Bronchial epithelial cell (primary cell): Measurements from ENCODE around the gene TMEM45A. TPM values are rescaled to one million over a fixed set of nuclear protein-coding genes. Genes with fewer than 3 reads are reported as not detected.

Experiments
- DNase-seq: peaks from one replicate; pipeline ENCODE4 v3.0.0-alpha.2; 2010; ENCODE audit warnings: low read depth
- FAIRE-seq: peaks from 2 replicates; lab custom pipeline; 2011; peaks lifted over from hg19 to GRCh38; lab: Jason Lieb, UNC
- H3K27me3 ChIP-seq: 2 replicates; pipeline ENCODE4 v1.5.1; 2011; ENCODE audit warnings: low read length; ENCODE audit not compliant: control insufficient read depth, insufficient read depth
- H3K36me3 ChIP-seq: 2 replicates; pipeline ENCODE4 v1.5.1; 2011; ENCODE audit warnings: low read length; ENCODE audit not compliant: control insufficient read depth, insufficient read depth
- H3K4me3 ChIP-seq: 2 replicates; pipeline ENCODE4 v1.5.1; 2011; ENCODE audit warnings: mild to moderate bottlenecking, low read depth, low read length, control low read depth
- CTCF ChIP-seq: IDR thresholded peaks from 2 replicates; pipeline ENCODE4 v1.5.1; 2011; ENCODE audit warnings: mild to moderate bottlenecking, moderate library complexity, low read length, control low read depth, inconsistent platforms; ENCODE audit not compliant: insufficient read depth, severe bottlenecking
- total RNA-seq: library from RNA; depleted of rRNA; stranded (reverse); fragments of >200 nt; gene quantifications from 2 replicates; pipeline ENCODE4 v1.2.1, GENCODE V29; 2014

Gene TMEM45A
- total RNA-seq, 1 donor from 2014 or later = 6.8 TPM

- no peak for FAIRE-seq
- no peak for TF ChIP-seq CTCF
- DNase-seq = no peak
- Histone ChIP-seq H3K36me3 (no peaks in the 10 kb centered on the region), H3K27me3 (no peaks in the 10 kb centered on the region), H3K4me3 (no peak overlapping the region)
Observed at GRCh38 chr3:100558233-100558632, 65.8 kb downstream of the TMEM45A start.

DNA sequence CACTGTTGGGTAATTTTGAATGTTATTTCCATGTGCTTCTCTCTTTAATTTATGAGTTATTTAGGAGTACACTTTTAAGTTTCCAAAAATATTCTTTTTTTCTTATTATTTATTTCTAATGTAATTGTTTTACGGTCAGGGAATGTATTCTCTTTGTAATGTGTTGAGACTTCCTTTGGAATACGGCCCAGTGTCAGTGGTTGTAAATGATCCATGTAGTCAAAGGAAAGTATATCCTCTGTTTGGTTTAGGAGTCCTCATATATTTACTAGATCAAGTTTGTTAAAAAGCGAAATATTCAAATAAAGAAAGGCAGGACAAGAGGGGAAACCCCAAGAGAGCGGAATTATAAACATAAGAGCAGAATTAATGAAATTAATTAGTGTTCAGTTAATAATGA lies 68.0 kb downstream of the TMEM45A start:
- Histone ChIP-seq H3K27me3 (no peaks in the 10 kb centered on the region), H3K36me3 (no peaks in the 10 kb centered on the region), H3K4me3 (no peak overlapping the region)
- DNase-seq (no peak), FAIRE-seq (no peak)
- TF ChIP-seq CTCF = no peak

DNA sequence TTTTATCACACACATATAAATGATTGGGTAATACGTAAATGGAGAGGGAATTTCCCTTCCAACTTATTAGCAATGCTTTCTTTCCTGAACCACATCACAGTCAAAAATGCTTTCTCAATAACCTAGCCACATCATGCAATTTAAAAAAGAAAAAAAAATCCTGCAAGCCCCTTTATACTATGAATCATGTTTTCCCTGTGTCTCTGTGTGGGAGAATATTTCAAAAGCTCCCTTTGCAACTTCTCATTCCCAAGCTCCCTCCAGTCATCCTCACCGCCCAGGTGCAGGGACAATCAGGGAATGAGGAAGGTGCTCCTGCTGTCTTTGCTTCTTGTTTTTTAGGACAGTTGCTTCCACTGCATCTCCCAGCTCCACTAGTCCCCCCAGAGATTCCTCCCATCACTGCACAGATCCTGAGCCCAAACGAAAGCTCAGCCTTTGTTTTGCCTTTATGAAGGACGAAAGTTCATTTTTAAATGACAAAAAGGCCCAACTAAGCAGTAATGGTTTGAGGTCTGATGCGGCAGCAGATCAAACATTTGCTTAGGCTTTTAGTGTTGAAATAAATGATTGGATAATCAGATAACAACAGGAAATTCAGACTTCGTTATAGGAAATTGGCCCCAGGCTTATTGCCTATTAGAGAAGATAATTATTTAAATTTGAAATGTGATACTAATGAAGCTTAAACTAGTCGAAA lies 69.2 kb downstream of the TMEM45A start:
- TF ChIP-seq CTCF = no peak
- H3K27me3 ChIP-seq = no peaks in the 10 kb centered on the region
- H3K36me3 ChIP-seq = no peaks in the 10 kb centered on the region
- H3K4me3 ChIP-seq = no peak overlapping the region
- DNase-seq (peak; percentile 96), FAIRE-seq (no peak)

DNA sequence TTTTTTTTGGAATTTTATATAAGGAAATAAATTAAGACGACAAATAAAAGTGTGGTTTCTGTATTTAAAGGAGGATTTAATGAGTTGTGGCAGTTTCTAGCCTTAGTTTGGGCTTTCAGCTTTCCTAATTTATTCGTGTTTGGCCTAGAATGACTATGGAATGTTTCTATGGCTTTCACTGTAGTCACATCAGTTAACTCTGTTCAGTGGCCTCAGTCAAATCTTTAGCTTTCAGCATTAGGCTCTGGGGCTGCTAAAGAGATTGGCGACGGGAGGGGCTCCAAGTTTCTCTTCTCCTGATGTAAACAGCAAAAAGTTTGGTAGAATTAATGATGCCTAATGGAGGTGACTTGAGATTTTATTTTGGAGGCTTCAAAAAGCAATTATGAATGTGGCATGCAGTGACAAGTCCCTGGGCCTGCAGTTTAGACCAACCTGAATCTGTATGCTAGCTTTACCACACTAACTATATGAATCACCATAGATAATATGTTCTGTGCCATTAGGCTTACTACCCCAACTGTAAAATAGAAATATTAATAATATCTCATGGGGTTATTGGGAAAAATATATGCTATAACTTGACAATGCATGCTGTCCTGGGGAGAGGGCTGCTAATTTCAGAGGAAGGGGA lies 69.9 kb downstream of the TMEM45A start:
- no peak for FAIRE-seq
- H3K27me3 ChIP-seq = no peaks in the 10 kb centered on the region
- DNase-seq = peak; percentile 77
- H3K4me3 ChIP-seq = no peak overlapping the region
- no peaks in the 10 kb centered on the region for H3K36me3 ChIP-seq
- no peak for TF ChIP-seq CTCF

GRCh38 chr3:100563228-100563627 lies 70.8 kb downstream of the TMEM45A start:
- peak; percentile 85 for FAIRE-seq
- no peaks in the 10 kb centered on the region for H3K27me3 ChIP-seq

More at GRCh38 chr3:100563228-100563627, 70.8 kb downstream of the TMEM45A start:
- no peak for TF ChIP-seq CTCF
- H3K4me3 ChIP-seq = no peak overlapping the region
- DNase-seq = no peak
- H3K36me3 ChIP-seq = no peaks in the 10 kb centered on the region
